ENCODE results near the gene ENOX1. TPM values are rescaled to one million over a fixed set of nuclear protein-coding genes. Genes with fewer than 3 reads are reported as not detected.

Gene ENOX1
- total RNA-seq, 1 experiment from 2014 or later = 0.35 TPM

- POLR2A ChIA-PET (ENCODE audit: unreplicated experiment) = interaction anchor here (1.0 kb wide), 1 partner anchor 373 kb away, joined by 4 read pairs; no protein-coding TSS in a partner anchor
- DNase-seq = no peak
- Histone ChIP-seq H3K36me3 (ENCODE audit: low read depth) (no peaks in the 10 kb centered on the region), H3K9me3 (ENCODE audit: insufficient read depth, low read depth) (no peaks in the 10 kb centered on the region), H3K27me3 (ENCODE audit: insufficient read depth, low read depth) (no peaks in the 10 kb centered on the region), H3K4me3 (no peak overlapping the region), H3K27ac (no peak overlapping the region), H3K9me2 (ENCODE audit: insufficient read depth) (no peaks in the 10 kb centered on the region), H4K20me1 (ENCODE audit: insufficient read depth) (no peaks in the 10 kb centered on the region), H3K79me2 (ENCODE audit: low read depth) (no peaks in the 10 kb centered on the region), H2AFZ (no peak overlapping the region), H3F3A (ENCODE audit: insufficient read depth, low read depth) (no peaks in the 10 kb centered on the region), H3K4me2 (no peak overlapping the region), H3K4me1 (replicated peaks; ENCODE audit: insufficient read depth) (peaks cover 6% of the 10 kb centered on the region)
- BruUV-seq (replicated peaks) = no TSS peak
- intact Hi-C loops (cut with micrococcal nuclease; ENCODE audit: unreplicated experiment) = no loop called here
- CTCF ChIA-PET = interaction anchor here (0.6 kb wide), 1 partner anchor 725 kb away, joined by 4 read pairs; no protein-coding TSS in a partner anchor
- TF ChIP-seq CTCF (conservative IDR thresholded peaks at IDR 0.05) (no peak), EZH2 (IDR thresholded peaks at IDR 0.05; ENCODE audit: low read depth) (no peak)
These were observed 5.5 kb upstream of the ENOX1 start for GRCh38 chr13:43792076-43792881.

GRCh38 chr13:43787997-43788396 lies 1.2 kb upstream of the ENOX1 start:
- Histone ChIP-seq H3K27me3 (ENCODE audit: insufficient read depth, low read depth) (no peaks in the 10 kb centered on the region), H3K4me1 (replicated peaks; ENCODE audit: insufficient read depth) (peaks cover 7% of the 10 kb centered on the region), H3K4me2 (peak overlapping the region; percentile 88), H4K20me1 (ENCODE audit: insufficient read depth) (no peaks in the 10 kb centered on the region), H2AFZ (peak overlapping the region; percentile 90; the same call in 1 of the 2 replicates), H3K4me3 (peak overlapping the region; percentile 76), H3F3A (ENCODE audit: insufficient read depth, low read depth) (no peaks in the 10 kb centered on the region), H3K79me2 (ENCODE audit: low read depth) (no peaks in the 10 kb centered on the region), H3K36me3 (ENCODE audit: low read depth) (no peaks in the 10 kb centered on the region), H3K9me3 (ENCODE audit: insufficient read depth, low read depth) (no peaks in the 10 kb centered on the region), H3K9me2 (ENCODE audit: insufficient read depth) (no peaks in the 10 kb centered on the region), H3K27ac (no peak overlapping the region)
- peak; percentile 12 to 38 for DNase-seq
- intact Hi-C loops (cut with micrococcal nuclease; ENCODE audit: unreplicated experiment) = loop anchor here (10.0 kb wide), 2 partner anchors 213 to 633 kb away; no protein-coding TSS in a partner anchor
- TF ChIP-seq CTCF (conservative IDR thresholded peaks at IDR 0.05) (peak; percentile 57; the same call in 1 of the 2 replicates), EZH2 (IDR thresholded peaks at IDR 0.05; ENCODE audit: low read depth) (no peak)
- no TSS peak for BruUV-seq (replicated peaks)
- ChIA-PET POLR2A (ENCODE audit: unreplicated experiment) (no interaction called here), CTCF (no interaction called here)

GRCh38 chr13:43787518-43787891 lies 733 bp upstream of the ENOX1 start:
- no peak for DNase-seq
- intact Hi-C loops (cut with micrococcal nuclease; ENCODE audit: unreplicated experiment) = loop anchor here (10.0 kb wide), 2 partner anchors 213 to 633 kb away; no protein-coding TSS in a partner anchor
- H3K27me3 ChIP-seq (ENCODE audit: insufficient read depth, low read depth) = no peaks in the 10 kb centered on the region
- ChIA-PET CTCF (no interaction called here), POLR2A (ENCODE audit: unreplicated experiment) (no interaction called here)
- H3K36me3 ChIP-seq (ENCODE audit: low read depth) = no peaks in the 10 kb centered on the region
- H3K4me1 ChIP-seq (replicated peaks; ENCODE audit: insufficient read depth) = peaks cover 12% of the 10 kb centered on the region
- H2AFZ ChIP-seq = peak overlapping the region; percentile 90
- H3K79me2 ChIP-seq (ENCODE audit: low read depth) = no peaks in the 10 kb centered on the region
- H3K27ac ChIP-seq = no peak overlapping the region
- no peaks in the 10 kb centered on the region for H3F3A ChIP-seq (ENCODE audit: insufficient read depth, low read depth)
- no TSS peak for BruUV-seq (replicated peaks)
- H3K9me3 ChIP-seq (ENCODE audit: insufficient read depth, low read depth) = no peaks in the 10 kb centered on the region
- H3K9me2 ChIP-seq (ENCODE audit: insufficient read depth) = no peaks in the 10 kb centered on the region
- H3K4me3 ChIP-seq = peak overlapping the region; percentile 76
- TF ChIP-seq CTCF (conservative IDR thresholded peaks at IDR 0.05) (no peak), EZH2 (IDR thresholded peaks at IDR 0.05; ENCODE audit: low read depth) (no peak)
- H4K20me1 ChIP-seq (ENCODE audit: insufficient read depth) = no peaks in the 10 kb centered on the region
- H3K4me2 ChIP-seq = peak overlapping the region; percentile 88
